Activated T-cell treated with anti-CD3 and anti-CD28 coated beads for 4 hours (primary cell): ENCODE measurements around the gene KLF16.

Source experiments
- DNase-seq: peaks from one replicate; pipeline ENCODE4 v3.0.0-alpha.2; 2020

The KLF16 gene

GRCh38 chr19:1818549-1819195 is 44.7 kb downstream of the KLF16 start:
- DNase-seq = no peak

GRCh38 chr19:1817553-1818179 is 45.7 kb downstream of the KLF16 start:
- DNase-seq = no peak

- no peak for DNase-seq
Observed at GRCh38 chr19:1816530-1817298, 46.7 kb downstream of the KLF16 start.

GRCh38 chr19:1815605-1816529 is 47.5 kb downstream of the KLF16 start:
- DNase-seq = no peak

- DNase-seq = no peak
Observed at GRCh38 chr19:1814833-1815604, 48.4 kb downstream of the KLF16 start.

DNA sequence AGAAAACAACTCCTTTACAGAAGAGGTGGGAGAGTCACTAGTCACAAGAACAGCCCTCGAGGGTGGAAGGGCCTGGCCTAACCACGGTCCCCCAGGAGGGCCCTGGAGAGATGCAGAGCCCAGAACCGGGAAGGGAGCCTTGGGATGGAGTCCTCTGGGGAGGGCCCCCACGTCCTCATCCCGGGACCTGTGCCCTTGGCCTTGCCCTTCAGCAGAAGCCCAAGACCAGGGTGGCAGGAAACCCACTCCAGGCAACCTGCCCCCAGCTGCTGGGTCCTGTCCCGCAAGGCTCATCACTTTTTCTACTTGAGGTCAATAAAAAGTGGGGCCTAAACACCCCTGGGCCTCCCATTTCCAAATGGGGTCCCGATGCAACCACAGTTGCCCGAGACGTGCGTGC is 49.0 kb downstream of the KLF16 start:
- DNase-seq = no peak

GRCh38 chr19:1813192-1814182 is 49.9 kb downstream of the KLF16 start:
- no peak for DNase-seq

GRCh38 chr19:1812426-1813191 is 50.8 kb downstream of the KLF16 start:
- peak; percentile 57 for DNase-seq

DNA sequence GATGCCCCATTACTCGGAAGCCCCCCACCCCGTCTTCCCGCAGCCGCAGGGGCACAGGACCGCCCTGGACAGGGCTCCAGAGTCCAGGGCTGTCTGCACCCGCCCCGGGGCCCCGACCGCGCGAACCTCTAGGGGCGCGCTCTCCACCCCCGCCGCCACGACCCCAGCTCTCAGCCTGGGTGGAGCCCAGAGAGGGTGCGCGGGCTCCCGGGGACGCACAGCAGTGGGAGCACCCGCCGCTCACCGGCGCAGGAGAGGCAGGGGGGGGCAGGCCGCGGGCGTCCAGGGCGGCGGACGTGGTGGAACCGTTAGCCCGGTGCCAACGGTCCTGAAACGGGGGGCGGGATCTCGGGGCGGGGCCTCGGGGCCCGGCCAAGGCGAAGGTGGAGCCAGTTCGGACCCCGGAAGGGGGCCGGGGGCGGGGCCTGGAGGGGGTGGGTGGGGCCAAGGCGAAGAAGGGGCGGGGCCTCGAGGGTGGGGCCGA is 51.4 kb downstream of the KLF16 start, which contains the start of gene ATP8B3:
ATP8B3 (minus strand) TSS at position 335 of the 484 bp plus-strand sequence. CDS start 540 bp downstream, outside the sequence.
- no peak for DNase-seq

- peak; percentile 45 for DNase-seq
Observed at GRCh38 chr19:1811472-1811894, 51.9 kb downstream of the KLF16 start.

GRCh38 chr19:1810439-1811160 is 52.8 kb downstream of the KLF16 start:
- no peak for DNase-seq

GRCh38 chr19:1809678-1810077 is 53.7 kb downstream of the KLF16 start:
- DNase-seq = no peak

DNA sequence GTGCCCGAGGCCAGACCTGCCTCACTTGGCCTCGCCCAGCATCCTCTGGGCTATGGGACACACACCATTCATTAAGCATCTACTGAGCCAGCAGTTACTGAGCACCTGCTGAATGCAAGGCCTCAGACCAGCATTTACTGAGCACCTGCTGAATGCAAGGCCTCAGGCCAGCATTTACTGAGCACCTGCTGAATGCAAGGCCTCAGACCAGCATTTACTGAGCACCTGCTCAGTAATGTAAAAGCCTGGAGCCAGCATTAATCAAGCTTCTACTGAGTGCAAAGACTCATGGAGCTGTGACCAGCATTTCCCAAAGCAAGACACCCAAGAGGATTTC is 55.0 kb downstream of the KLF16 start:
- DNase-seq = no peak

GRCh38 chr19:1807695-1808394 is 55.5 kb downstream of the KLF16 start:
- no peak for DNase-seq

GRCh38 chr19:1807030-1807694 is 56.2 kb downstream of the KLF16 start:
- no peak for DNase-seq

DNA sequence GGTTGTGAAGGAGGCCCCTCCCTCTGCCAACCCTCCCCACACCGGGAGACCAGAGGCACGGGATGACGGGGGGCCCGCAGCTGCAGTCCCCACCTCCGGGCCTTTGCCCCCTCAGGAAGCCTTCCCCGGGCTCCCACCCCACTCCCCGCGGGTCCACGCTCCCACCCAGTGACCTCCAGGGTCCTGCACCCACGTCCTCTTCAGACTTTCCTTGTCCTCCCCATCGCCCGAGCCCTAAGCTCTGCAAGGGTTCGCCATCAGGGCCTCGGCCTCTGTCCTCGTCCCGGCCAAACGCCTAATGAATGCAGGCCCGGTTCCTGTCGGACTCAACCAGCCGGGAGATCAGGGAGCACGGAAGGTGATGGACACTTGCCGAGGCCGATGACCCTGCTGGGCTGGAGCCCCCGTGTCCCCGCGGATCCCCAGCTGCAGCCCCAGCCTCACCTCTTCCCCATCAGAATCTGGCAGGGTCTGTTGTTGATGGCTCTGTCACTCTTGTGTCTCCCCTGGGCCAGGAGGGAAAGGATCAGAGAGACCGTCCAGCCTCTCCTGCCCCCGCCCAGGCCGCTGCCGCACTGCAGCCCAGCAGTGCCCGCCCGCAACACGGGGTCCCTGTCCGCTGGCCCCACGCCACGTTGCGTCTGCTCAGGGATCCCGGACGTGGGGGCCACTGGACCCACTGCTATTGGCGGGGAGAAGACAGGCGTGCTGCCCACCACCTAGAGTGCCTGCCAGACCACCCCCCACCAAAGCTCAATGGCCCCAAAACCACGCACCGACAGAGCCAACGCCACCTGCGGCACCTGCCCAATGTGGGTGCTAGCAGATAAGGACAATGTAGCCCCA is 57.0 kb downstream of the KLF16 start:
- no peak for DNase-seq
